Activated CD4-positive, alpha-beta T cell treated with anti-CD3 and anti-CD28 coated beads for 48 hours (primary cell): ENCODE results near the gene SON.

Source experiments
- DNase-seq: peaks from one replicate; pipeline ENCODE4 v3.0.0-alpha.2; 2020

Gene SON

GRCh38 chr21:33543505-33544129 is 779 bp downstream of the SON start:
- DNase-seq, result peak; percentile 87

GRCh38 chr21:33544451-33545195 is 1.8 kb downstream of the SON start:
- no peak for DNase-seq

- DNase-seq, result no peak
Measured at GRCh38 chr21:33546086-33546485, 3.2 kb downstream of the SON start.

- no peak for DNase-seq
Measured at GRCh38 chr21:33549848-33550771, 7.3 kb downstream of the SON start.

- DNase-seq, result no peak
Measured at GRCh38 chr21:33550772-33551660, 8.2 kb downstream of the SON start.

- DNase-seq, result no peak
Measured at GRCh38 chr21:33551664-33552063, 8.8 kb downstream of the SON start.

GRCh38 chr21:33552093-33552998 is 9.5 kb downstream of the SON start:
- no peak for DNase-seq

GRCh38 chr21:33552999-33553598 is 10.3 kb downstream of the SON start:
- DNase-seq, result no peak

- no peak for DNase-seq
Measured at GRCh38 chr21:33554236-33554981, 11.6 kb downstream of the SON start.

- no peak for DNase-seq
Measured at GRCh38 chr21:33554982-33555344, 12.1 kb downstream of the SON start.

- DNase-seq, result no peak
Measured at GRCh38 chr21:33557447-33557846, 14.6 kb downstream of the SON start.

- DNase-seq, result no peak
Measured at GRCh38 chr21:33558777-33559421, 16.1 kb downstream of the SON start.

- DNase-seq, result no peak
Measured at GRCh38 chr21:33559813-33560212, 17.0 kb downstream of the SON start.

- no peak for DNase-seq
Measured at GRCh38 chr21:33560965-33561364, 18.1 kb downstream of the SON start.

GRCh38 chr21:33561373-33561772 is 18.5 kb downstream of the SON start:
- no peak for DNase-seq

GRCh38 chr21:33562389-33562788 is 19.6 kb downstream of the SON start:
- no peak for DNase-seq

- no peak for DNase-seq
Measured at GRCh38 chr21:33566514-33566913, 23.7 kb downstream of the SON start.

GRCh38 chr21:33567914-33568313 is 25.1 kb downstream of the SON start:
- no peak for DNase-seq

GRCh38 chr21:33568448-33568847 is 25.6 kb downstream of the SON start:
- DNase-seq, result no peak

GRCh38 chr21:33569991-33570390 is 27.2 kb downstream of the SON start:
- no peak for DNase-seq
